Body of pancreas (tissue), 4 donors: ENCODE data around the gene DIDO1. TPM values are rescaled to one million over a fixed set of nuclear protein-coding genes. Genes with fewer than 3 reads are reported as not detected.

Experiments
- ATAC-seq: fragments of 150-250 bp; one replicate; pipeline ENCODE4 v1.9.1; 2016
- DNase-seq, 4 donors: peaks; one replicate each; pipeline ENCODE4 v3.0.0-alpha.2; 2019
- H3K27ac ChIP-seq, 4 donors: fragments of 200-600 bp; sonication (generic); 1 replicate in 3 of 4; 2 replicates in 1 of 4; pipeline versions ENCODE4 v1.5.1 to v1.6.1; 2016 to 2019; ENCODE audit warnings: mild to moderate bottlenecking in 1 of 4, mixed read lengths in 1 of 4, moderate library complexity in 1 of 4
- H3K27me3 ChIP-seq, 2 donors: fragments of 200-600 bp; sonication (generic); one replicate each; pipeline ENCODE4 v1.6.0; 2016; ENCODE audit warnings: mild to moderate bottlenecking in 1 of 2
- H3K36me3 ChIP-seq, 2 donors: fragments of 200-600 bp; sonication (generic); replicated peaks in 1 of 2; 2 replicates each; pipeline ENCODE4 v1.5.1; 2016; ENCODE audit warnings: low read depth in 2 of 2; ENCODE audit not compliant: insufficient read depth in 1 of 2
- H3K4me1 ChIP-seq: fragments of 200-600 bp; sonication (generic); one replicate; pipeline ENCODE4 v1.6.0; 2016
- H3K4me3 ChIP-seq, 2 donors: fragments of 200-600 bp; sonication (generic); 1 replicate in 1 of 2; 2 replicates in 1 of 2; pipeline ENCODE4 v1.5.1; 2016 to 2019
- H3K9me3 ChIP-seq, 3 donors: fragments of 200-600 bp; sonication (generic); 1 replicate in 2 of 3; 2 replicates in 1 of 3; pipeline ENCODE4 v1.5.1; 2016
- POLR2A ChIP-seq, 3 donors: fragments of 450-650 bp; IDR thresholded peaks; one replicate each; pipeline ENCODE4 v1.6.1; 2016; ENCODE audit warnings: antibody characterized with exemption in 3 of 3, mild to moderate bottlenecking in 2 of 3
- WGBS, 2 donors: methylation state at CpG; one replicate each; pipeline ENCODE4 v1.1.5; 2017; 5-methylcytosine and 5-hydroxymethylcytosine counted together
- intact Hi-C: fragments of 100-400 bp; cut with DNase I; formaldehyde crosslinking; loops from one replicate; pipeline ENCODE4 v1.15.1; 2023
- total RNA-seq, 2 donors: library from RNA; depleted of rRNA; stranded (reverse); fragments of >200 nt; gene quantifications; one replicate each; pipeline ENCODE4 v1.1.0, GENCODE V29; 2016
- TF ChIP-seq, protein P1 (sequence below), 7 experiments: fragments of 450-650 bp in 4 of 7; fragments of 200-600 bp in 3 of 7; sonication (generic) in 3 of 7; IDR thresholded peaks; one replicate each; pipeline ENCODE4 v1.5.1; 2016 to 2019; ENCODE audit warnings: antibody characterized with exemption in 7 of 7

The DIDO1 gene
- total RNA-seq, 2 donors from 2014 or later: 38.4 to 51.7 TPM

DNA sequence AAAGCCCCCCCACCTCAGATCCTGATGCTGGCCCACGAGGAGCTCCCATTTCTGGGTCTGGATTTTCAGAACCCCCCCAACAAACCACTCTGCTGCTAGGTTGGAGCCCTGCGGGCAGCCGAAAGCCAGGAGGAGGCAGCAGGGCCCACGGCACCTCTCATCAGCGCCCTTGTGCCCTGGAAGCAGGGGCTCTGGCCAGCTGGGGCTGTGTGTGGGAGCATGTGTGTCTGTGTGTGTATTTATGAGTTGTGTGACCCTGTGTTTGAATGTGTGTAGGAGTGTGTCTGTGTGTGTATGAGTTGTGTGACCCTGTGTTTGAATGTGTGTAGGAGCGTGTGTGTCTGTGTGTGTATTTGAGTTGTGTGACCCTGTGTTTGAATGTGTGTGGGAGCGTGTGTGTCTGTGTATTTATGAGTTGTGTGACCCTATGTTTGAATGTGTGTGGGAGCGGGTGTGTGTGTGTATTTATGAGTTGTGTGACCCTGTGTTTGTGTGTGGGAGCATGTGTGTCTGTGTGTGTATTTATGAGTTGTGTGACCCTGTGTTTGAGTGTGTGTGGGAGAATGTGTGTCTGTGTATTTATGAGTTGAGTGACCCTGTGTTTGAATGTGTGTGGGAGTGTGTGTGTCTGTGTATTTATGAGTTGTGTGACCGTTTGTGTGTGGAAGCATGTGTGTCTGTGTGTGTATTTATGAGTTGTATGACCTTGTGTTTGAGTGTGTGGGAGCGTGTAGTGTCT is 45.1 kb upstream of the DIDO1 start:
- TF ChIP-seq, protein P1, sequence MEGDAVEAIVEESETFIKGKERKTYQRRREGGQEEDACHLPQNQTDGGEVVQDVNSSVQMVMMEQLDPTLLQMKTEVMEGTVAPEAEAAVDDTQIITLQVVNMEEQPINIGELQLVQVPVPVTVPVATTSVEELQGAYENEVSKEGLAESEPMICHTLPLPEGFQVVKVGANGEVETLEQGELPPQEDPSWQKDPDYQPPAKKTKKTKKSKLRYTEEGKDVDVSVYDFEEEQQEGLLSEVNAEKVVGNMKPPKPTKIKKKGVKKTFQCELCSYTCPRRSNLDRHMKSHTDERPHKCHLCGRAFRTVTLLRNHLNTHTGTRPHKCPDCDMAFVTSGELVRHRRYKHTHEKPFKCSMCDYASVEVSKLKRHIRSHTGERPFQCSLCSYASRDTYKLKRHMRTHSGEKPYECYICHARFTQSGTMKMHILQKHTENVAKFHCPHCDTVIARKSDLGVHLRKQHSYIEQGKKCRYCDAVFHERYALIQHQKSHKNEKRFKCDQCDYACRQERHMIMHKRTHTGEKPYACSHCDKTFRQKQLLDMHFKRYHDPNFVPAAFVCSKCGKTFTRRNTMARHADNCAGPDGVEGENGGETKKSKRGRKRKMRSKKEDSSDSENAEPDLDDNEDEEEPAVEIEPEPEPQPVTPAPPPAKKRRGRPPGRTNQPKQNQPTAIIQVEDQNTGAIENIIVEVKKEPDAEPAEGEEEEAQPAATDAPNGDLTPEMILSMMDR (IDR thresholded peaks at IDR 0.05): no peak
- no peak for TF ChIP-seq POLR2A (IDR thresholded peaks at IDR 0.05)
- intact Hi-C loops: no loop called here
- no peak for DNase-seq
- Histone ChIP-seq H3K4me1 (peaks cover 9% of the 10 kb centered on the region), H3K4me3 (no peak overlapping the region), H3K27me3 (peaks cover 0 to 16% of the 10 kb centered on the region in 2 donors), H3K36me3 (no peaks in the 10 kb centered on the region), H3K27ac (no peak overlapping the region), H3K9me3 (no peaks in the 10 kb centered on the region)
- 53 to 62% methylated on average over 5 to 8 of the region's 10 CpGs for WGBS, 2 donors
- no peak for ATAC-seq

DNA sequence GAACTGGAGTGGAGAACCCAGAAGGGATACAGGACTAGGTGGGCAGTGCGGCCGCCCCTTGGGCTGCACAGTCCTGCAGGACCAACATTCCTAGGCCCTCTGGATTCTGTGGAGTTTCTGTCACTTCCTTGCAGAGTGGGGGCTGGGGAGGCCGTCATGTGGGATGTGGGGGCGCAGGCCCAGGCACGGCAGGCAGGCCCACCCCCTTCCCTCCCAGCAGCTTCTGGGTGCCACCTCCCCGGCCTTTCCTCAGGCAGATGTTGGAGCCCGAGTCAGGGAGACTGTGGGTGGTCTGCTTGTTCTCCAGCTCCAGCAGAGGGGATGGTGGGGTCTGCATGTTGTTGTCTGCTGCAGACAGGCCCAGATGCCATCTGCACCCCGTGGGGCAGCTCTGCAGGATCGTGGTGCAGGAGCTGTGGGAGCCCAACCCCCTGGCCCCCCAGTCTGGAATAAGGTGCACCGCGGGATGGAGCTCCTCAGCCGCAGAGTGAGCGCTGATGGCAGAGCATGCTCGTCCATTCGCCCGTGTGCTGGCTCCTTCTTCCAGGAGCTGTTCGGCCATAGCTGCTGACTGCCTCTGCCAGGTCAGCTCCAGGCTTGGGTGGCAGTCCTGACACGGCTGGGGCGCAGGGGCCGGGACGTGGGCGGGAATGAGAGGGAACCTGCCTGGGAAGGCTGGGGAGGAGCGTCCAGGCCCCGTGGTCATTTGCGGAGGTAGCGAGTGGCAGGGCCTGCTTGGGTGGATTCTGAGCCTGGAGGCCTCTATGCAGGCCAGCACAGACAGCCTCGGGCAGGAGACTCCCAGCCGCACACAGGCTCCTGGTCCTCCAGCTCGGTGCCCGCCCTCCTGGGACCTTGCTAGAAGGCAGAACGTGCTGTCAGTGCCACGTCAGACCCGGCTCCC is 44.3 kb upstream of the DIDO1 start:
- no peaks in the 10 kb centered on the region for H3K36me3 ChIP-seq
- 47 to 50% methylated on average over 7 to 32 of the region's 33 CpGs for WGBS, 2 donors
- no peak overlapping the region for H3K27ac ChIP-seq
- DNase-seq (no peak), ATAC-seq (no peak)
- H3K4me3 ChIP-seq: no peak overlapping the region
- peaks cover 0 to 16% of the 10 kb centered on the region in 2 donors for H3K27me3 ChIP-seq
- H3K9me3 ChIP-seq: no peaks in the 10 kb centered on the region
- TF ChIP-seq, protein P1 (IDR thresholded peaks at IDR 0.05): no peak
- TF ChIP-seq POLR2A (IDR thresholded peaks at IDR 0.05): no peak
- peaks cover 9% of the 10 kb centered on the region for H3K4me1 ChIP-seq
- intact Hi-C loops: no loop called here

DNA sequence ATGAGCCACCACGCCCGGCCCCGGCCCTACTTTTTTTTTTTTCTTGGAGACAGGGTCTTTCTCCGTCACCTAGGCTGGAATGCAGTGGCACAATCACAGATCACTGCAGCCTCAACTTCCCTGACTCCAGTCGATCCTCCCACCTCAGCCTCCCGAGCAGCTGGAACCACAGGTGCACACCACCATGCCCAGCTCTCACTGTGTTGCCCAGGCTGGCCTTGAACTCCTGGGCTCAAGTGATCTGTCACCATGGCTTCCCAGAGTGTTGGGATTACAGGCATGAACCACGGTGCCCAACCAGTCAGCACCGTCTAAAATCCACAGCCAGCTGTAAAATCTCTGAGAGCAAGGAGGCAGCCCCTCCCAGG is 43.6 kb upstream of the DIDO1 start:
- H3K4me1 ChIP-seq: peaks cover 9% of the 10 kb centered on the region
- intact Hi-C loops: no loop called here
- ATAC-seq: no peak
- H3K4me3 ChIP-seq: no peak overlapping the region
- peaks cover 0 to 16% of the 10 kb centered on the region in 2 donors for H3K27me3 ChIP-seq
- H3K27ac ChIP-seq: no peak overlapping the region
- TF ChIP-seq, protein P1 (IDR thresholded peaks at IDR 0.05): no peak
- TF ChIP-seq POLR2A (IDR thresholded peaks at IDR 0.05): no peak
- WGBS, 2 donors: 51 to 70% methylated on average over 6 to 8 of the region's 8 CpGs
- H3K9me3 ChIP-seq: no peaks in the 10 kb centered on the region
- H3K36me3 ChIP-seq: no peaks in the 10 kb centered on the region
- no peak for DNase-seq

DNA sequence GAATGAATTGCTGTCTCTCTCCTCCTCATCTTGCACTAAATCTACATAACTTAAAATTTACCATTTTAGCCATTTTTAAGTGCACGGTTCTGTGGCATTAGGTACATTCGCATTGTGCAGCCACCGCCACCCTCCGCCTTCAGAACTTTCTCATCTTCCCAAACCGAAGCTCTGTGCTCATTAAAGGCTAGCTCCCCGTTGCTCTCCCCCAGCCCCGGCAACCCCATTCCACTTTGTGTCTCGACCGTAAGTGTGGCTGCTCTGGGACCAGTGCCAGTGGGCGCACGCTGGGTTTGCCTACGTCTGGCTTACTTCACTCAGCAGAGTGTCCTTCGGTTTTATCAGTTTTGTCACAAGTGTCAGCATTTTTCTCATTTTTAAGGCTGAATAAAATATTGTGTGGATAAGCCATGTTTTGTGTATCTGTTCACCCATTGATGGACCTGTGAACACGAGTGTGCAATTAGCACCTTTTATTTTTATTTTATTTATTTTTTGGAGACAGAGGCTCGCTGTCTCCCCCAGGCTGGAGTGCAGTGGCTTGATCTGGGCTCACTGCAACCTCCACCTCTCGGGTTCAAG is 43.0 kb upstream of the DIDO1 start:
- intact Hi-C loops: no loop called here
- H3K36me3 ChIP-seq: no peaks in the 10 kb centered on the region
- H3K9me3 ChIP-seq: no peaks in the 10 kb centered on the region
- no peak for TF ChIP-seq POLR2A (IDR thresholded peaks at IDR 0.05)
- H3K27ac ChIP-seq: no peak overlapping the region
- DNase-seq: no peak
- peaks cover 9% of the 10 kb centered on the region for H3K4me1 ChIP-seq
- H3K4me3 ChIP-seq: no peak overlapping the region
- no peak for ATAC-seq
- WGBS, 2 donors: 38 to 42% methylated on average over 16 of the region's 16 CpGs
- H3K27me3 ChIP-seq: peaks cover 0 to 15% of the 10 kb centered on the region in 2 donors
